Omental fat pad (tissue), 4 donors: ENCODE results near the gene AMH. TPM values are rescaled to one million over a fixed set of nuclear protein-coding genes. Genes with fewer than 3 reads are reported as not detected.

Experiments used
- ATAC-seq: fragments of 150-250 bp; one replicate; pipeline ENCODE4 v1.9.1; 2016; ENCODE audit warnings: mild to moderate bottlenecking, moderate library complexity; ENCODE audit not compliant: low FRiP score
- DNase-seq: peaks from one replicate; pipeline ENCODE4 v3.0.0-alpha.2; 2019; ENCODE audit warnings: low spot score
- total RNA-seq, 4 donors: library from RNA; depleted of rRNA; stranded (reverse); fragments of >200 nt; gene quantifications; one replicate each; pipeline ENCODE4 v1.1.0, GENCODE V29; 2016
- TF ChIP-seq, protein P1 (sequence below), 3 donors: fragments of 450-650 bp; IDR thresholded peaks; one replicate each; pipeline ENCODE4 v1.5.1; 2016 to 2017; ENCODE audit warnings: antibody characterized with exemption in 3 of 3, mild to moderate bottlenecking in 3 of 3, moderate library complexity in 2 of 3

AMH gene
- total RNA-seq, 4 donors from 2014 or later: 0.25 to 1.1 (median 0.72) TPM; not detected in 1

DNA sequence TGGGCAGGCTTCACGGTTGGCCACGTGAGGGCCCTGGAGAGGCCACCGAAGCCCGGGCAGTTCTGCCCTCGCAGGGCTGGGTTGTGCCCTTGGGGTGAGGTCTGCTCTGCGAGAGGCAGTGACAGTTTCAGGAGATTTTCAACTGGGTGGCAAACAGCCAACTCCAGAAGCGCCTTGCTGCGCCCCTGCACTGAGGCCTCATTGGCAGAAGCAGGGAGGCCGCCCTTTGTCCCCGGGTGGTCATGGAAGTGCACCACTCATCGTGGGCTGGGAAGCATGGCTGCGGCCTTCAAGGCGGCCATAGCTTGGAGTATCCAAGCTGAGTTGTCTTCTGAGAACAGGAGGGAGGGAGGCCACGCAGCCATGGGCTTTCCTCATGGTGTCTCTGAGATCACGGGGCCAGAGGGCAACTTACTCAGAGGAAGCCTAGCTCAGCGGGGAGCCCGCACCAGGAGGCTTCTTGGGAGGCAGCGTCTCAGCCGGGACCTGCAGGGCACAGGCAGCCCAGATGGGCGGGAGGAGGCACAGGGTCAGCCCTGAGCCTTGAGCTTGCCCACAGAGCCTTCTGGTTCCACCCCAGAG lies 27.8 kb upstream of the AMH start:
- DNase-seq (no peak), ATAC-seq (no peak)
- TF ChIP-seq, protein P1, sequence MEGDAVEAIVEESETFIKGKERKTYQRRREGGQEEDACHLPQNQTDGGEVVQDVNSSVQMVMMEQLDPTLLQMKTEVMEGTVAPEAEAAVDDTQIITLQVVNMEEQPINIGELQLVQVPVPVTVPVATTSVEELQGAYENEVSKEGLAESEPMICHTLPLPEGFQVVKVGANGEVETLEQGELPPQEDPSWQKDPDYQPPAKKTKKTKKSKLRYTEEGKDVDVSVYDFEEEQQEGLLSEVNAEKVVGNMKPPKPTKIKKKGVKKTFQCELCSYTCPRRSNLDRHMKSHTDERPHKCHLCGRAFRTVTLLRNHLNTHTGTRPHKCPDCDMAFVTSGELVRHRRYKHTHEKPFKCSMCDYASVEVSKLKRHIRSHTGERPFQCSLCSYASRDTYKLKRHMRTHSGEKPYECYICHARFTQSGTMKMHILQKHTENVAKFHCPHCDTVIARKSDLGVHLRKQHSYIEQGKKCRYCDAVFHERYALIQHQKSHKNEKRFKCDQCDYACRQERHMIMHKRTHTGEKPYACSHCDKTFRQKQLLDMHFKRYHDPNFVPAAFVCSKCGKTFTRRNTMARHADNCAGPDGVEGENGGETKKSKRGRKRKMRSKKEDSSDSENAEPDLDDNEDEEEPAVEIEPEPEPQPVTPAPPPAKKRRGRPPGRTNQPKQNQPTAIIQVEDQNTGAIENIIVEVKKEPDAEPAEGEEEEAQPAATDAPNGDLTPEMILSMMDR (IDR thresholded peaks at IDR 0.05): no peak

DNA sequence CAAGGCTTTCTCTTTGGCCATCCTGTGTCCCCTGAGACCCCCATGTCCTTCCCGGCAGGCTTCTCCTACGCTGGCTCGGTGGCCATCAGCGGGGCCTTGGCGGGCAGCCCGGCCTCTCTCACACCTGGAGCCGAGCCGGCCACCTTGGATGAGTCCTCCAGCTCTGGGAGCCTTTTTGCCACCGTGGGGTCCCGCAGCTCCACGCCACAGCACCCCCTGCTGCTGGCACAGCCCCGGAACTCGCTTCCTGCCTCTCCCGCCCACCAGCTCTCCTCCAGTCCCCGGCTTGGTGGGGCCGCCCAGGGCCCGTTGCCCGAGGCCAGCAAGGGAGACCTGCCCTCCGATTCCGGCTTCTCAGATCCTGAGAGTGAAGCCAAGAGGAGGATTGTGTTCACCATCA lies 27.2 kb upstream of the AMH start:
- ATAC-seq: no peak
- no peak for DNase-seq
- TF ChIP-seq, protein P1 (IDR thresholded peaks at IDR 0.05): no peak

DNA sequence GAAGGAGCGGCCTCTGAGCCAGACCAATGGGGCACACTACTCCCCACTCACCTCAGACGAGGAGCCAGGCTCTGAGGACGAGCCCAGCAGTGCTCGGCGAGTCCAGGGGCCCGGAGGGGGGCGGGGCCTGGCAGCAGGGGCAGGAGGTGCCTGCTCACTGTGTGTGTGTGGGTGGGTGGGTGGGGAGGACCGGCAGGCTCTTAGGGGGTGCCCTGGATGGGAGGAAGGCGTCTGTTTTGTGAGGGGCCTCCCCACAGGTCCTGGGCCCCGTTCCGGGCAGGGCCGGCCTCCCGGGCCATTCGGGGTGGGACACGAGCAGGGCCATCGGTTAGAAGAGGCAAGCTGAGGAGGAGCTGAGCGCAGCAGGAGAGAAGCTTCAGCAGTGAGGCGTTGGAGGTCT lies 25.7 kb upstream of the AMH start:
- TF ChIP-seq, protein P1 (IDR thresholded peaks at IDR 0.05): no peak
- no peak for ATAC-seq
- DNase-seq: no peak

DNA sequence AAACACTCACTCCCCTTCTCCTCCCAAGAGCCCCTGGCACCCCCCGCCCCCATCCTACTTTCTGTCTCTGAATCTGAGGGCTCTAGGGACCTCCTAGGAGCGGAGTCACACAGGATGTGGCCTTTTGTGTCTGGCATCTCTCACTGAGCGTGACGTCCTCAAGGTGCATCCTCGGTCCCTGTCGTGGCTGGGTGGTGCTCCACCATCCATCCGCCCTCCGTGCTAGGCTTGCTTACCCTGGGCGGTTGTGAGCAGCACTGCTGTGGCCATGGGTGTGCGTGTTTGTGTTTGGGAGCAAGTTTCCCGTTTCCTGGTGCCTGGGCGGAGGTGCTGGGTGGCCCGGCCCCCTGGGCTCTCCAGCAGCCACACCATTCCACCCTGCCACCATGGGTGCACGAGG lies 25.2 kb upstream of the AMH start:
- ATAC-seq: no peak
- DNase-seq: no peak
- TF ChIP-seq, protein P1 (IDR thresholded peaks at IDR 0.05): no peak

DNA sequence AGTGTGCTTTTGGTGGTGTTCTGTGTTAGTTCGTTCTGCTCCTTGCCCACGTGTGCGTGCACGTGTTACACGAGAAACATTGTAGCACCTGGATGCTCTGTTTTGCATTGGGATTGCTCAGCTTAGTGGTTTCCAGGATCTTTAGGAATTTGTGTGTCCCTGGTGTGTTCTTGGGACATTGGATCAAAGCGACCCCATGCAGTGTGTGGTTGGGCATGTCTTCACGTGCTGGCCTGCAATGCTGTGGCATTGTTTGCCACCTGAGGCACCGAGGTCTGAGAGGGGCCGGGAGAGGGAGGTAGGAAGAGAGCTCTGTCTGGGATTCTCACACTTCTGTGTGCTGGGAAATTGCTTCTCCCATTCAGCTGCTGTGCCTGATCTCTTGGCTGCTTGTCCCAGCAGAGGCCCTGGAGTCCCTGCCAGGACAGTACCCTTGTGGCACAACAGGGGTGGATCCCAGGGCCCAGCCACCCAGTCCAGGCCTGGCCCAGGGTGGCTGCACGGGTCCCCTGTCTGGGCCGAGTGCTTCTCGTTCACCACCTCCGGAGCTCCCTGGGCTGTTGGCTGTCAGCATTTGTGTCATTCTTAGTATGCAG lies 24.3 kb upstream of the AMH start:
- ATAC-seq (no peak), DNase-seq (no peak)
- TF ChIP-seq, protein P1 (IDR thresholded peaks at IDR 0.05): no peak

DNA sequence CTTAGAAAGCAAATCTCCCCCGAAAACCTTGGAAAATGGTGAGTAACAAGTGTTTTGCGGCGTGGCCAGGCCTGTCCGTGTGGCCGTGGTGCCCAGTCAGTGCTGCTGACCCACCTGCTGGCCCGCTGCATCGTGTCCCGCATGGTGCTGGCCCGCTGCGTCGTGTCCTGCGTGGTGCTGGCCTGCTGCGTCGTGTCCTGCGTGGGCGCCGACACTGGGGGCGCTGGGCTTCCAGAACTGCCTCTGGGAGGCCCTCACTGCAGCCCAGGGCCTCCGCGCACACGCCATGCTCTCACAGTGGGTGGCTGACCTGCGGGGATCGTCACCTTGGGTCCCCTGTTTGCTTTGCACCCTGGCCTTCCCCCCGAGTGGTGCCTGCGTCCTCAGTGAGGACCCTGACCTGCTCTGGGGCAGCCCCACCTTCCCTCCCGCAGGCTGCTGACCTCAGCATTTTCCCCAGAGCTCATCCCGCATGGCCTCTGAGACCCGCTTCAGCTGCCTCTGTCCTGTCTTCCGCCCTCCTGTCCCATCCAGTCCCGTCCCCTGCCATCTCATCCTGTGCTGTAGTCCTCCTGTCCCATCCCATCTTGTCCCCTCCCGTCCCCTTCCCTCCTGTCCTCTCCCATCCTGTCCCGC lies 23.6 kb upstream of the AMH start:
- no peak for ATAC-seq
- no peak for DNase-seq
- TF ChIP-seq, protein P1 (IDR thresholded peaks at IDR 0.05): no peak
